ENCODE results near the gene RIIAD1.
A peak's percentile ranks its signal among the peaks of the same experiment; 100 is the strongest.

Gene RIIAD1

GRCh38 chr1:151710187-151710840 lies 11.0 kb upstream of the RIIAD1 start:
- DNase-seq: peak in 41 of 51 donors; percentile 9 to 90 (median 69)

- DNase-seq: peak in 4 of 51 donors; percentile 15 to 66 (median 43)
Measured at GRCh38 chr1:151711044-151711800, 10.1 kb upstream of the RIIAD1 start.

- DNase-seq: no peak
Measured at GRCh38 chr1:151711951-151712350, 9.4 kb upstream of the RIIAD1 start.

GRCh38 chr1:151713044-151713443 lies 8.3 kb upstream of the RIIAD1 start:
- no peak for DNase-seq

- no peak for DNase-seq
Measured at GRCh38 chr1:151713874-151714273, 7.4 kb upstream of the RIIAD1 start.

- no peak for DNase-seq
Measured at GRCh38 chr1:151714820-151715725, 6.2 kb upstream of the RIIAD1 start.

- DNase-seq: peak in 2 of 51 donors; percentile 6 to 57
Measured at GRCh38 chr1:151715726-151716404, 5.5 kb upstream of the RIIAD1 start.

- DNase-seq: no peak
Measured at GRCh38 chr1:151716405-151716762, 4.9 kb upstream of the RIIAD1 start.

- peak in 39 of 51 donors; percentile 9 to 84 (median 52) for DNase-seq
Measured at GRCh38 chr1:151716771-151717631, 4.3 kb upstream of the RIIAD1 start, which contains the start of gene CELF3. TSS of gene CELF3 (minus strand) at chr1:151716803. CDS start at chr1:151716020, 783 bp downstream.

- DNase-seq: peak in 2 of 51 donors; percentile 22 to 49
Measured at GRCh38 chr1:151718011-151718431, 3.3 kb upstream of the RIIAD1 start.

- DNase-seq: no peak
Measured at GRCh38 chr1:151718666-151719065, 2.7 kb upstream of the RIIAD1 start.

GRCh38 chr1:151720125-151720524 lies 1.2 kb upstream of the RIIAD1 start:
- DNase-seq: no peak

- DNase-seq: no peak
Measured at GRCh38 chr1:151720554-151720953, 768 bp upstream of the RIIAD1 start.

- no peak for DNase-seq
Measured at GRCh38 chr1:151721788-151722510, 627 bp downstream of the RIIAD1 start.

- DNase-seq: no peak
Measured at GRCh38 chr1:151723726-151724370, 2.5 kb downstream of the RIIAD1 start.

GRCh38 chr1:151728151-151729054 lies 7.1 kb downstream of the RIIAD1 start:
- peak in 33 of 51 donors; percentile 13 to 87 (median 52) for DNase-seq

- DNase-seq: no peak
Measured at GRCh38 chr1:151729157-151729965, 8.0 kb downstream of the RIIAD1 start.
